ENCODE results near the gene PPP2R1A. TPM values are rescaled to one million over a fixed set of nuclear protein-coding genes. Genes with fewer than 3 reads are reported as not detected.

PPP2R1A gene
- total RNA-seq, 1 donor from 2014 or later, result 395 TPM

DNA sequence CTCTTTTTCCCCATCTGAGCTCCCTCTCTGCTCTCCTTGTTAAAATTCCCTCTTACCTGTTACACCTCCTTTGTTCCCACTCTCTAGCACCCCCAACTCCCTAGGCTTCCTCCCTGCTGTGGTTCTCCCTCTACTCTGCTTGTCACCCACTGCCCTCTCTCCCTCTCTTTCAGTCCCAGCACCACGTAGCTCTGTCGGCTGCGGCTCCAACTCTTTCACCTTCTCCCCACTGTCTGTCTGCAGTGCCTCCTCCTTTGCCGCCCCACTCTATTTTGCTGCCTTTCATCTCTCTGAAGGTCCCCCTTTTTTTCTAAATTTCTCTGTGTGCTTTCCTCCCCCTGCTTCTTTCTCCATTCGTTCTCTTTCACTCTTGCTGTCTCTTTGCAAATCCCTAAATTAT, 19.5 kb upstream of the PPP2R1A start:
- H3K9me3 ChIP-seq (replicated peaks), result no peaks in the 10 kb centered on the region
- no peaks in the 10 kb centered on the region for H3K27me3 ChIP-seq (ENCODE audit: low read depth)
- TF ChIP-seq, protein P1, sequence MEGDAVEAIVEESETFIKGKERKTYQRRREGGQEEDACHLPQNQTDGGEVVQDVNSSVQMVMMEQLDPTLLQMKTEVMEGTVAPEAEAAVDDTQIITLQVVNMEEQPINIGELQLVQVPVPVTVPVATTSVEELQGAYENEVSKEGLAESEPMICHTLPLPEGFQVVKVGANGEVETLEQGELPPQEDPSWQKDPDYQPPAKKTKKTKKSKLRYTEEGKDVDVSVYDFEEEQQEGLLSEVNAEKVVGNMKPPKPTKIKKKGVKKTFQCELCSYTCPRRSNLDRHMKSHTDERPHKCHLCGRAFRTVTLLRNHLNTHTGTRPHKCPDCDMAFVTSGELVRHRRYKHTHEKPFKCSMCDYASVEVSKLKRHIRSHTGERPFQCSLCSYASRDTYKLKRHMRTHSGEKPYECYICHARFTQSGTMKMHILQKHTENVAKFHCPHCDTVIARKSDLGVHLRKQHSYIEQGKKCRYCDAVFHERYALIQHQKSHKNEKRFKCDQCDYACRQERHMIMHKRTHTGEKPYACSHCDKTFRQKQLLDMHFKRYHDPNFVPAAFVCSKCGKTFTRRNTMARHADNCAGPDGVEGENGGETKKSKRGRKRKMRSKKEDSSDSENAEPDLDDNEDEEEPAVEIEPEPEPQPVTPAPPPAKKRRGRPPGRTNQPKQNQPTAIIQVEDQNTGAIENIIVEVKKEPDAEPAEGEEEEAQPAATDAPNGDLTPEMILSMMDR (IDR thresholded peaks at IDR 0.05; ENCODE audit: borderline replicate concordance), result no peak
- intact Hi-C loops (cut with micrococcal nuclease), result no loop called here
- peaks cover 34% of the 10 kb centered on the region for H3K4me1 ChIP-seq
- H3K27ac ChIP-seq (replicated peaks), result peak overlapping the region; percentile 89
- H3K36me3 ChIP-seq, result peaks cover 36% of the 10 kb centered on the region
- H3K4me3 ChIP-seq, result peak overlapping the region; percentile 95
- no peak for DNase-seq

DNA sequence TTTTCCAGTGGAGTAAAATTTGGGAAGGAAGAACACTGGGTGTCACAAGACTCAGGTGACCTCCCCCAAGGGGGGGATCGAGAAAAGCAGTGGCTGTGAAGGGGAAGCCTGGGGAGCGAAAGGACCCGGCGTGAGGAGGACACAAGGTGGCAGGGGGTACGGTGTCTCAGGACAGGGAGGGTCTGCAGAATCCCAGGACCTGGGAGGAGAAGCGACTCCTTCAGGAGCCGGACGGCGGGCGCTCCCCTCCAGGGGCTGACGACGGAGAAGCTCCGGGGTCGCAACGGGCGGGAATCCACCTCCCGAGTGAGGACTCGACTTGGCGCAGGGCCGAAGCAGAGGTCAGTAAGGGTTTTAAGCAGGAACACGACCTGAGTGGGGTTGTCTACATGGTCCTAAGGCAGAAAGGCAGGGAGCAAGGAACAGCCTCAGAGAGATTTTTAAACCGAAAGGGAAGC, 19.0 kb upstream of the PPP2R1A start:
- H3K4me3 ChIP-seq, result peak overlapping the region; percentile 95
- peaks cover 34% of the 10 kb centered on the region for H3K4me1 ChIP-seq
- no peaks in the 10 kb centered on the region for H3K27me3 ChIP-seq (ENCODE audit: low read depth)
- DNase-seq, result peak; percentile 20
- TF ChIP-seq, protein P1 (IDR thresholded peaks at IDR 0.05; ENCODE audit: borderline replicate concordance), result no peak
- intact Hi-C loops (cut with micrococcal nuclease), result no loop called here
- H3K9me3 ChIP-seq (replicated peaks), result no peaks in the 10 kb centered on the region
- H3K36me3 ChIP-seq, result peaks cover 30% of the 10 kb centered on the region
- peak overlapping the region; percentile 89 for H3K27ac ChIP-seq (replicated peaks)

DNA sequence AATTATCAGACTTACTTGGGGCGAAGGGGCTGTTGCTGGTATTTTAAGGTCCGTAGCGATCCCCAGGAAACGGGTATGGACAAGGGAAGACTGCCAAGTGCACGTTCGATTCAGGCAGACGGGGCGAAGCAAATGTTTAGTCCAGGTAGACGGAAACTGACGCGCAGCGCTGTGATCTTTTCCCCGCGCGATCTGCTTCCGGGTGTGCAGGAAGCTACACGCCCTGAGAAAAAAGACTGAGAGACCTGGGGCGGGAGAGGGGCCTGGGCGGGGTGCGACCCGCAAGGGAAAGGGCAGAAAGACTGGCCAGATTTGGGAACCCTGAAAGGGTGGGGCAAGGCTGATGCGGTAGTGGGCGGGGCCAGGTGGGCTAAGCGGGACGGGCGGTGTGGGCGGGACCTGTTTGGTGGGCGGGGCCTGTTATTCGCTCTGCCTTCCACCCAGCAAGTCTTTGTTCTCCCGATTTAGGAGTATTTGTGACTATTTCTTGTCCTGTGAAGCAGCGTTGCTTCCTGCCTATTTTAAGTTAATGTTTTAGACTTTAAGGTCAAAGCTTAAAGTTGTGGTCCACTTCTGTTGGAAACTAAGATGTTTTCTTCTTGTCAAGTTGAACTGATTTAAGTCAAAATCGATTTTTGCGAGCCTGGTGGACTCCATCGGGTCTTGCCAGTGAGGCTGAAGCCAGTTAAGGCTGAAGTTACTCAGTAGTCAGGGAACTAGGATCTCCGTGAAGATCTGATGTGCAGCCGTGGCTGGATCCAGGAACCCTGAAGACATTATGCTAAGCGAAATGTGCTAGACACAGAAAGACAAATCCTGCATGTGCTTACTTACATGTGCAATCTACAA, 18.3 kb upstream of the PPP2R1A start, which contains the start of gene ZNF836:
ZNF836 (minus strand) TSS at position 301 of the 849 bp plus-strand sequence. CDS start 3,549 bp downstream, outside the sequence.
- peak; percentile 92 for DNase-seq
- Histone ChIP-seq H3K36me3 (peaks cover 25% of the 10 kb centered on the region), H3K4me1 (peaks cover 34% of the 10 kb centered on the region), H3K27me3 (ENCODE audit: low read depth) (no peaks in the 10 kb centered on the region), H3K9me3 (replicated peaks) (no peaks in the 10 kb centered on the region), H3K27ac (replicated peaks) (peak within 1 kb of the TSS; percentile 89), H3K4me3 (peak within 1 kb of the TSS; percentile 95)
- intact Hi-C loops (cut with micrococcal nuclease), result no loop called here
- TF ChIP-seq, protein P1 (IDR thresholded peaks at IDR 0.05; ENCODE audit: borderline replicate concordance), result no peak

DNA sequence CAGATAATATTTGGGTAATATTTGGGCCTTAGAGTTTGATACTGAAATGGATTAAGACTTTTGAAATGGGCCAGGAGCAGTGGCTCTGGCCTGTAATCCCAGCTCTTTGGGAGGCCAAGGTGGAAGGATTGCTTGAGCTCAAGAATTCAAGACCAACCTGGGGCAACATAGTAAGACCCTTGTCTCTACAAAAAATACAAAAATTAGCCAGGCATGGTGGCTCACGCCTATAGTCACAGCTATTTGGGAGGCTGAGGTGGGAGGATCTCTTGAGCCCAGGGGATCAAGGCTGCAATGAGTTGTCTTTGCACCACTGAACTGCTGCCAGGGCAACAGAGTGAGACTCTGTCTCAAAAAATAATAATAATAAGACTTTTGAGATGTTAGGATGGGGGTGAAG, 17.5 kb upstream of the PPP2R1A start:
- intact Hi-C loops (cut with micrococcal nuclease), result no loop called here

DNA sequence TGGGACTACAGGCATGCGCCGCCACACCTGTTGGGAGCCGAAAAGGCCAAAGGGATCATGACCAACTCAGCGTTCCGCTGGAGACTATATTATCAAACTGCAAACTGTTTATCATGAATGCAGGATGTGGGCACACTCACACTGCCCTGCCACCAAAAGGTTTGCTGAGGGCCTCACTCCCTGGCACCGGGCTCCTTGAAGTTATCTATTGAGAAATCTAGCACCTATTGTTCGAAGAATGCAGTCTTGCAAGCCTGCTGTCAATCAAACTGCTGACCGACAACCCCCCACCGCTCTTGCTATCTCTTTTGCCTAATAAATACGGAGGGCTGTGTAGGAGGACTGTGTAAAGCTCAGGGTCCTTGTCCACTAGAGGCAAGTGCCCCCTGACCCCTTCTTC, 13.3 kb upstream of the PPP2R1A start:
- H3K4me3 ChIP-seq, result no peak overlapping the region
- TF ChIP-seq, protein P1 (IDR thresholded peaks at IDR 0.05; ENCODE audit: borderline replicate concordance), result no peak
- H3K27me3 ChIP-seq (ENCODE audit: low read depth), result no peaks in the 10 kb centered on the region
- H3K36me3 ChIP-seq, result no peaks in the 10 kb centered on the region
- no peak overlapping the region for H3K27ac ChIP-seq (replicated peaks)
- H3K9me3 ChIP-seq (replicated peaks), result no peaks in the 10 kb centered on the region
- intact Hi-C loops (cut with micrococcal nuclease), result no loop called here
- peaks cover 10% of the 10 kb centered on the region for H3K4me1 ChIP-seq
- DNase-seq, result no peak

More for the DNA sequence above, 17.5 kb upstream of the PPP2R1A start:
- H3K27ac ChIP-seq (replicated peaks), result peak overlapping the region; percentile 89
- peaks cover 18% of the 10 kb centered on the region for H3K36me3 ChIP-seq
- H3K27me3 ChIP-seq (ENCODE audit: low read depth), result no peaks in the 10 kb centered on the region
- H3K4me1 ChIP-seq, result peaks cover 34% of the 10 kb centered on the region
- TF ChIP-seq, protein P1 (IDR thresholded peaks at IDR 0.05; ENCODE audit: borderline replicate concordance), result no peak
- H3K9me3 ChIP-seq (replicated peaks), result no peaks in the 10 kb centered on the region
- peak overlapping the region; percentile 95 for H3K4me3 ChIP-seq
- DNase-seq, result no peak
